ENCODE measurements around the gene LPCAT4.

LPCAT4 gene

DNA sequence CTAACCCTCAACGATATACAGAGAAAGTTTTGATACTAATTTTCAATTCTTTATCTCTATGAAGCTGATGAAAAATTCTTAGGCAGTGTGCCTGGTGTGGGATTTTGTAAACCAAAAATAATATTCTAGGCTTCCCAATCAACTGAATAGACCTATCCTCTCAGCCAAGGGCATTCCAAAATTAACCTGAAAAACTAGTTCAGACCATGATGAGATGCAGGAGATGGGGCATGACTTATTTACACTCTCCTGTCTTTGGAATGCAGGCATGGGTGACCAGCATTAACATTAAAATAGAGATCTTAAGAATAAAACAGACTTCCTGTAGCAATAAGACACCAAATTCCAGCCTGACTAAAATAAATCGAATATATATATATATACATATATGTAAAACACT is 7.8 kb upstream of the LPCAT4 start:
- H2BK120ac ChIP-seq (ENCODE audit: insufficient read depth, low read length, poor library complexity) = no peak overlapping the region
- no peak overlapping the region for H3K18ac ChIP-seq (ENCODE audit: low read length)
- H3K4me3 ChIP-seq (ENCODE audit: low read depth, low read length) = no peak overlapping the region
- peaks cover 0 to 6% of the 10 kb centered on the region in 2 experiments for H3K4me1 ChIP-seq (ENCODE audit: control insufficient read depth in 1 of 2, insufficient read depth in 2 of 2, low read length in 2 of 2)
- no peak overlapping the region for H2BK12ac ChIP-seq (ENCODE audit: low read length)
- H4K91ac ChIP-seq (ENCODE audit: low read depth, low read length) = no peak overlapping the region
- H2AK5ac ChIP-seq (ENCODE audit: low read length) = no peak overlapping the region
- H3K27ac ChIP-seq (ENCODE audit: low read depth, low read length) = no peak overlapping the region
- H3K4ac ChIP-seq (ENCODE audit: low read depth, low read length) = no peak overlapping the region
- H4K12ac ChIP-seq (ENCODE audit: low read depth, low read length) = no peak overlapping the region
- no peak overlapping the region for H4K8ac ChIP-seq (ENCODE audit: low read depth, low read length)
- no peak overlapping the region for H3K23ac ChIP-seq (ENCODE audit: low read length)
- H3K79me2 ChIP-seq (ENCODE audit: control insufficient read depth, insufficient read depth, low read length, poor library complexity) = no peaks in the 10 kb centered on the region
- H3K79me1 ChIP-seq (ENCODE audit: low read length) = no peaks in the 10 kb centered on the region
- H3K4me2 ChIP-seq (ENCODE audit: low read length) = no peak overlapping the region
- peaks cover 6% of the 10 kb centered on the region for H3K9me3 ChIP-seq (ENCODE audit: insufficient read depth, low read depth, low read length)
- no peaks in the 10 kb centered on the region for H3K27me3 ChIP-seq (ENCODE audit: insufficient read depth, low read length)
- no peak overlapping the region for H3K9ac ChIP-seq (ENCODE audit: low read length)
- H2BK5ac ChIP-seq (ENCODE audit: low read depth, low read length, poor library complexity) = no peak overlapping the region
- peak; percentile 7 to 71 for DNase-seq
- H2AFZ ChIP-seq (ENCODE audit: insufficient read depth, low read length, poor library complexity) = no peak overlapping the region
- no peak overlapping the region for H3K14ac ChIP-seq (ENCODE audit: low read length)
- no peaks in the 10 kb centered on the region for H3K36me3 ChIP-seq (ENCODE audit: control insufficient read depth in 1 of 2, insufficient read depth in 2 of 2, low read length in 2 of 2)
- no CpG with 5 or more reads among the region's 2 CpGs for WGBS (ENCODE audit: extremely low coverage, insufficient coverage, insufficient read length)

- Histone ChIP-seq H3K4me2 (ENCODE audit: low read length) (no peak overlapping the region), H3K27me3 (ENCODE audit: insufficient read depth, low read length) (no peaks in the 10 kb centered on the region), H3K18ac (ENCODE audit: low read length) (no peak overlapping the region), H3K9me3 (ENCODE audit: insufficient read depth, low read depth, low read length) (peaks cover 6% of the 10 kb centered on the region), H3K79me1 (ENCODE audit: low read length) (no peaks in the 10 kb centered on the region), H2AFZ (ENCODE audit: insufficient read depth, low read length, poor library complexity) (no peak overlapping the region), H4K12ac (ENCODE audit: low read depth, low read length) (no peak overlapping the region), H3K79me2 (ENCODE audit: control insufficient read depth, insufficient read depth, low read length, poor library complexity) (no peaks in the 10 kb centered on the region), H3K4me3 (ENCODE audit: low read depth, low read length) (peak overlapping the region; percentile 16), H3K36me3 (ENCODE audit: control insufficient read depth in 1 of 2, insufficient read depth in 2 of 2, low read length in 2 of 2) (no peaks in the 10 kb centered on the region), H2BK120ac (ENCODE audit: insufficient read depth, low read length, poor library complexity) (no peak overlapping the region), H3K27ac (ENCODE audit: low read depth, low read length) (no peak overlapping the region), H2AK5ac (ENCODE audit: low read length) (no peak overlapping the region), H4K91ac (ENCODE audit: low read depth, low read length) (no peak overlapping the region), H2BK5ac (ENCODE audit: low read depth, low read length, poor library complexity) (no peak overlapping the region), H2BK12ac (ENCODE audit: low read length) (no peak overlapping the region), H3K9ac (ENCODE audit: low read length) (no peak overlapping the region), H3K14ac (ENCODE audit: low read length) (no peak overlapping the region), H3K4me1 (ENCODE audit: control insufficient read depth in 1 of 2, insufficient read depth in 2 of 2, low read length in 2 of 2) (peaks cover 2 to 6% of the 10 kb centered on the region in 2 experiments), H4K8ac (ENCODE audit: low read depth, low read length) (no peak overlapping the region), H3K4ac (ENCODE audit: low read depth, low read length) (no peak overlapping the region), H3K23ac (ENCODE audit: low read length) (no peak overlapping the region)
- no CpG with 5 or more reads among the region's 8 CpGs for WGBS (ENCODE audit: extremely low coverage, insufficient coverage, insufficient read length)
- DNase-seq = no peak
Measured at GRCh38 chr15:34373951-34374350, 7.0 kb upstream of the LPCAT4 start.

DNA sequence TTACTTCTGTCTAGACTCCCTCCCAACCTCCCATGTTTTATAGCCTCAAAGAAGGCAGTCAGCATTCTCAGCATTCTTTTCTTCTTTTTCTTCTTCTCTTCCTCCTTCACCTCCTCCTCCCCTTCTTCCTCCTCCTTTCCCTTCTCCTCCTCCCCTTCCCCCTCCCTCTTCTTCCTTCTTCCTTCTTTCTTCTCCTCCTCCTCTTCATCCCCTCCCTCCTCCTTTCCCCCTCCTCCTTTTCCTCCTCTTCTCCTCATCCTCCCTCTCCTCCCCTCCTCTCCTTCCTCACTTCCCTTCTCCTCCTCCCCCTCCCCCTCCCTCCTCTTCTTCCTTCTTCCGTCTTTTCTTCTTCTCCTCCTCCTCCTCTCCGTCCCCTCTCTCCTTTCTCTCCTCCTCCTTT is 3.6 kb upstream of the LPCAT4 start:
- H3K23ac ChIP-seq (ENCODE audit: low read length) = no peak overlapping the region

DNA sequence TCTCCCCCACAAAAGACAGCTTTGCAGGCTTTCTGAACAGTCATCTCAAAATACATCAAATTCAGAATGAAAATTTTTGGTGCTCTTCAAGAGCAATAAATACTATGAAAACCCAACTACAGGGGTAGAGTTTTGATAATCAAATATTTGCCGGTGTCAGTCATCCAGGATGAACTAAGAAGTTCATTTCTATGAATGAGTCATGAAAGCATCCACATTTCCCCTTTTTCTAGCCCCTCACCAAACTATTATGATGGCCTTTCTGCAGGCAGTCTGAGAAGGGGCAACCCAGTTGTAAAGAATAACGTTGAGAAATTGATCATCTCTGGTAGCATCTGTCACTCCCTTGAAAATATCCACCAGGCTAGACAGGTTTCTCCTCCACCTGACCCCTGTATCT is 3.1 kb upstream of the LPCAT4 start:
- Histone ChIP-seq H3K18ac (ENCODE audit: low read length) (no peak overlapping the region), H2AFZ (ENCODE audit: insufficient read depth, low read length, poor library complexity) (no peak overlapping the region), H4K91ac (ENCODE audit: low read depth, low read length) (no peak overlapping the region), H2BK12ac (ENCODE audit: low read length) (no peak overlapping the region), H3K27me3 (ENCODE audit: insufficient read depth, low read length) (no peaks in the 10 kb centered on the region), H3K9me3 (ENCODE audit: insufficient read depth, low read depth, low read length) (peaks cover 6% of the 10 kb centered on the region), H3K4me2 (ENCODE audit: low read length) (no peak overlapping the region), H2AK5ac (ENCODE audit: low read length) (no peak overlapping the region), H3K36me3 (ENCODE audit: control insufficient read depth in 1 of 2, insufficient read depth in 2 of 2, low read length in 2 of 2) (no peaks in the 10 kb centered on the region), H2BK120ac (ENCODE audit: insufficient read depth, low read length, poor library complexity) (no peak overlapping the region), H3K4me1 (ENCODE audit: control insufficient read depth in 1 of 2, insufficient read depth in 2 of 2, low read length in 2 of 2) (peaks cover 8 to 15% of the 10 kb centered on the region in 2 experiments), H2BK5ac (ENCODE audit: low read depth, low read length, poor library complexity) (no peak overlapping the region), H3K4ac (ENCODE audit: low read depth, low read length) (no peak overlapping the region), H3K79me1 (ENCODE audit: low read length) (peaks cover 10% of the 10 kb centered on the region), H3K27ac (ENCODE audit: low read depth, low read length) (no peak overlapping the region), H3K4me3 (ENCODE audit: low read depth, low read length) (no peak overlapping the region), H3K9ac (ENCODE audit: low read length) (no peak overlapping the region), H3K14ac (ENCODE audit: low read length) (no peak overlapping the region), H3K79me2 (ENCODE audit: control insufficient read depth, insufficient read depth, low read length, poor library complexity) (peaks cover 6% of the 10 kb centered on the region), H3K23ac (ENCODE audit: low read length) (no peak overlapping the region), H4K8ac (ENCODE audit: low read depth, low read length) (no peak overlapping the region), H4K12ac (ENCODE audit: low read depth, low read length) (no peak overlapping the region)
- no peak for DNase-seq
- WGBS (ENCODE audit: extremely low coverage, insufficient coverage, insufficient read length) = no CpG with 5 or more reads among the region's 2 CpGs

More for the DNA sequence above, 3.6 kb upstream of the LPCAT4 start:
- Histone ChIP-seq H3K9me3 (ENCODE audit: insufficient read depth, low read depth, low read length) (peaks cover 6% of the 10 kb centered on the region), H3K14ac (ENCODE audit: low read length) (no peak overlapping the region), H3K27me3 (ENCODE audit: insufficient read depth, low read length) (no peaks in the 10 kb centered on the region), H4K8ac (ENCODE audit: low read depth, low read length) (no peak overlapping the region), H2BK120ac (ENCODE audit: insufficient read depth, low read length, poor library complexity) (no peak overlapping the region), H3K27ac (ENCODE audit: low read depth, low read length) (no peak overlapping the region), H4K91ac (ENCODE audit: low read depth, low read length) (peak overlapping the region; percentile 9), H3K4me3 (ENCODE audit: low read depth, low read length) (no peak overlapping the region), H4K12ac (ENCODE audit: low read depth, low read length) (no peak overlapping the region), H3K18ac (ENCODE audit: low read length) (no peak overlapping the region), H3K79me1 (ENCODE audit: low read length) (peaks cover 10% of the 10 kb centered on the region), H2BK12ac (ENCODE audit: low read length) (no peak overlapping the region), H2AFZ (ENCODE audit: insufficient read depth, low read length, poor library complexity) (no peak overlapping the region), H3K4ac (ENCODE audit: low read depth, low read length) (no peak overlapping the region), H3K79me2 (ENCODE audit: control insufficient read depth, insufficient read depth, low read length, poor library complexity) (peaks cover 6% of the 10 kb centered on the region), H3K36me3 (ENCODE audit: control insufficient read depth in 1 of 2, insufficient read depth in 2 of 2, low read length in 2 of 2) (no peaks in the 10 kb centered on the region), H3K4me1 (ENCODE audit: control insufficient read depth in 1 of 2, insufficient read depth in 2 of 2, low read length in 2 of 2) (peaks cover 3 to 11% of the 10 kb centered on the region in 2 experiments), H3K4me2 (ENCODE audit: low read length) (no peak overlapping the region), H2AK5ac (ENCODE audit: low read length) (no peak overlapping the region), H2BK5ac (ENCODE audit: low read depth, low read length, poor library complexity) (no peak overlapping the region), H3K9ac (ENCODE audit: low read length) (no peak overlapping the region)
- no CpG with 5 or more reads among the region's 2 CpGs for WGBS (ENCODE audit: extremely low coverage, insufficient coverage, insufficient read length)
- no peak for DNase-seq
